Effector CD4-positive, alpha-beta T cell (primary cell): ENCODE data around the gene AP1M1.
A peak's percentile ranks its signal among the peaks of the same experiment; 100 is the strongest.

ENCODE experiments used
- DNase-seq: peaks from one replicate; pipeline ENCODE4 v3.0.0-alpha.2; 2020

AP1M1 gene

DNA sequence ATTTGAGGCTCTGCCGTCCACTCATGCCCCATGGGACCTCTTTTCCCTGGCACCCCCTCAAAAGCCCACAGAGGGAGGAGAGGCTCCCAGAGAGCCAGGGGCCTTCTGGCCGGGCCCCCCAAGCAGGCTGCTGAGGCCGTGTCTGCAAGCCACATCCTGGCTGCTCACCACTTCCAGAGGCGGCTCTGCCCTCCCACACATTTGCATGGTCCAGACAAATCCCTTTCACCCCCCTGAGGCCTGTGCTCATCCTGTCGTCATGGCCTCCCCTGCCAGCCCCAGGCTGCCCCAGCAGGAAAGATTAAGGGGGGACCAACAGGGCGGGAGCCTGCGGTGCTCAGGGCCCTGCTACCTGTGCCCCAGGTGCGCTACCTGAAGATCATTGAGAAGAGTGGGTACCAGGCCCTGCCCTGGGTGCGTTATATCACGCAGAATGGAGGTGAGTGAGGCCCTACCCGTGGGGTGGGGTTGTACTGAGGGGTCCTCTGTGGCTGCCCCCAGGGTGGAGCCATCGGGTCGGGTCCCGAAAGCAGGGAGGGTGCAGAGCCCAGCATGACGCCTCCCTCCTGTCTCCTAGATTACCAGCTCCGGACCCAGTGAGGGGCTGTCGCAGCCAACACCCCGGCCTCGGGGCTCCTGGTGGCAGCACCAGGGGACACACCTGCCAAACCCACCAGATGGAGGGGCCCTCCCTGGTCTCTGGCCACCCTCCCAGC is 36.3 kb downstream of the AP1M1 start:
- no peak for DNase-seq

DNA sequence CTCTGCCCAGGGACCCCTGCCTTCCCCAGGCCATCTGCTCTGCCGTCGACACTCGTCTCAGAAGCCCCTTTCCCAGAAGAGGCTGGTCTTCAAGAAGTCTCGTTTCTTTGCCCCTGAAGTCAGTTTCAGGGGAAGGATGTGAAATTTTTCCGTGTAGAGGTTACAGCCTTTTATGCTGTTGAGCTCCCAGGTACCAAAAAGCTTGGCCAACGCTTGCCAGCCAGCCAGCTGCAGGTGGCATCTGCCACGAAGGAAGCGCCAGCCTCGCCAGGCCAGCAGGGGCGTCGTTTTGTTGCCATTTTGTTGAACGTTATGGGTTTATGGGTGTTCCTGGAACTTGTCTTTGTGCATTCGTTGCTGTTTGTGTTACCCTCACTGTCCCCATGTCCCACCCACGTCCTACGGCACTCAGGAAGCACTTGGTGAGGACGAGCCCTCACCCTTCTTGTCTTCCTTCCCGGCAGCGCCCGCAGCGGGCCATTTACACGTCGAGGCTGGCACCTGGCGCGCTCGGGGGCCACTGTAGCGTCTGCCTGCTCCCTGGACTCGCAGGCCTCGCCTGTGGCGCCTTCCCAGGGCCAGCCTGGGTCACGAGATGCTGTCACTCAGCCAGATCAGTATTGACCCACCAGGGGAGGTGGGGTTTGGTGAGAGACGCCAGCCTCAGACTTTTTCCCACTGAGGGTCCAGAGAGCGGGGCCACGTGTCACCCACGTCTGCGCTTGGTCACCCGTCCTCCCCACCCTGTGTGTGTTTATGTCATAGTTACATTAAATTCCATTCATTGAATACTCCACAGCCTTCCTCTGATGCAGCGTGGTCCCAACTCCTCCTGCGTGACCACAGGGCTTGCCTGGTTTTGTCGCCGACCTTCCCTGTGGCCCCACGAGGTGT is 37.1 kb downstream of the AP1M1 start:
- DNase-seq = no peak

DNA sequence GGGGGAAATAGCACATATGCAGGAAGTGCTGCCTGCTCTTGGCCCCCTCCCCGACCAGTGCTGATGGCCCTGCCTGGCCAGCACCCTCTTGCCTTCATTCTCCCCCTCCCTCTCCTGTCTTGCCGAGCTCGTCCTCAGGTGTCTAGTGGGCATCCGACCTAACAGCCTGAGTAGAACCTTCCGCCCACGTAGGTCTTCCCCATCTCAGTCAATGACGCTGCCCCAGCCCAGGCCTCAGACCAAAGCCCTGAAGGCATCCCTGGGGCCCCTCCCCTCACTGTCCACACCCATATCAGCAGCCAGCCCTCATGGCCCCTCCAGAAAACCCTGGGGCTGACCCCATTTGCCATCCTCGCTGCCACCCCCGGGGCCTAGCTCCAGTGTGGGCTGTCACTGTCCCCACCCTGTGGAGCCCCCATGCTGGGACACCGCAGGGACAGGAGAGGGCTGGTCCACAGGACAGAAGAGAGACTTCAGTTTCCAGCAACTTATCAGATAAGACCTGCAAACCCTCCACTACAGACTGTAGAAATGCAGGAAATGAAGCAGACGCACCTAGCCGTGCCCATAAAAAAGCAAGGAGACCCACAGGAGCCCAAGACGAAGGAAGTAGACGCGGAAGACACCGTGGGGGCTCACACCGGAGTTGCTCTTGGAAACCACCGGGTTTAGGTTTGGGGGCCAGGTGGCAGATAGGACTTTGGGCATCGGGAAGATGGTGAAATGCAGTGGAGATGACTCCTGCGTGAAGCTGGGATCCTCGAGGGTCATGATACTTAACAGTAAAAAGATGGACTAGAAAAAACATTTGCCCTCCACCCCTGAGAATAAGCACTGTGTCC is 38.3 kb downstream of the AP1M1 start:
- DNase-seq = no peak

DNA sequence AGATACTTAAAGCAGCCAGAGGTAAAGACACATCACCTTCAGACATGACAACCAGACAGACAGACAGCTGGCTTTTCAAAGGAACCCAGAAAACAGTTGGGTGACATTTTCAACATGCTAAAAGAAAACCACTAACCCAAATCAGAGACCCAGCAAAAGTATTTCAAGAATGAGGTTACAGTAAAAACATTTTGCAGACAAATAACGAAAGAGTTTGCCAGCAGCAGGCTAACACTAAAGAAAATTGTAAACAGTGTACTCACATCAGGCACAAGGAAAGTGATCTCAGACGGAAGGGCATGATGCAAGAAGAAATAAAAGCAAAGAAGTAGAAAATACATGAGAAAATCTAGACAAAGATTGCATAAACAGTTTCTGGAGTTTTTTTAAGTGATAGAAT is 46.4 kb downstream of the AP1M1 start:
- DNase-seq = no peak

DNA sequence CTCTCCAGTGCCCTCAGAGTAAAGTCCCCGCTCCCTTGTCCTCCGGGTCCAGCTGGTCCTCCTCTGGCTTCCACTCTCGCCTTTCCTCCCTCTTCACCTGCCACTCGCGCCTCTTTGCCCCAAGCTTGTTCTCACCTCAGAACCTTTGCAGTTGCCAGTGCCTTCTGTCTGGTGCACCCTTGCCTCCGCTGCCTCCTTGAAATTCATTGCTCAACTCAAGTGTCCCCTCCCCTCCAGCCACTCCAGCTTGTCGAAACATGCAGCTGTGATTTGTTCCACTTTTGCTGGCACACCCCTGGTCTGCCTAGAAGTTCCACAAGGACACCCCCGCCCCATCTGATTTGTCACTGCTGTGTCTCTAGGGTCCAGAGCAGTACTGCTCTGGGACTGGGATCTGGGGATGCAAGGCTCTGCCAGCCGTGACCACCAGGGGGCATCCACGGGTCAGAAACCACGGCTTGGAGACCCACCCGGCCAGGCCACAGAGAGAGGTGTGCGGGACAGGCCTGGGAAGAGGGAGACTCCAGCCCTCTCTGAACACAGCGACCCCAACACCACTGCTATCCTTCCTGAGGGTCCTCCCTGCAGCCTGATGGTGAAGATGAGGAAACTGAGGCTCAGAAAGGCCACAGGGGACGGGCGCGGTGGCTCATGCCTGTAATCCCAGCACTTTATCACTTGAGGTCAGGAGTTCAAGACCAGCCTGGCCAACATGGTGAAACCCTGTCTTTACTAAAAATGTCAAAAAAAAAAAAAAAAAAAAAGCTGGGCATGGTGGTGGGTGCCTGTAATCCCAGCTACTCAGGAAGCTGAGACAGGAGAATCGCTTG is 49.9 kb downstream of the AP1M1 start:
- peak; percentile 81 for DNase-seq

DNA sequence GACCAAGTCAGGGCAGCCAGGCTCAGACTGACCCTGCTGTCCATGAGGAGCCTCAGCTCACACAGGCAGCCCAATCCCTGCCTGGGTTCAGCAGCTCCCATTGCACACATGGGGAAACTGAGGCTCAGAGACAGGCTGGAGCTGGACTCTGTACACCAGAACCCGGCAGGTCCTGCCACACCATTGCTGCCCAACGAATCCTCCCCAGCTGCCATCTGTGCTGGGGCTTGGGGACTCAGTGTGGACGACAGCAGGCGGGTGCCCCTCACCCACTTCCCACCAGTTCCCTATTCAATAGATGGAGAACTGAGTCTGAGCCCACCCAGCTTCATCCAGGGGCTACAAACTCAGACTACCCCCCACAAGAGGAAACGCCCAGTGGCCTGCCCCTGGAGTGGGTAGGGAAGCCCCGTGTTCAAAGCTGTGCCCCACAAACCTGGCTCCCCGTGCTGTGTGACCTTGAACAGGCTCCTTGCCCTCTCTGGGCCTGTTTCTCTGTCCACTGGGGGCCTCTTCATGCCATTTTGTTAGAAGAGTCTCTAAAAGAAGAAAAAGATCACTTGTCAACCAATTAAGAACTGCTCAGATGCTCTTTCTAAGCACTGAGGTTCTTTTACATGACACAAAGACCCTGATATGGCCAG is 50.8 kb downstream of the AP1M1 start:
- no peak for DNase-seq

DNA sequence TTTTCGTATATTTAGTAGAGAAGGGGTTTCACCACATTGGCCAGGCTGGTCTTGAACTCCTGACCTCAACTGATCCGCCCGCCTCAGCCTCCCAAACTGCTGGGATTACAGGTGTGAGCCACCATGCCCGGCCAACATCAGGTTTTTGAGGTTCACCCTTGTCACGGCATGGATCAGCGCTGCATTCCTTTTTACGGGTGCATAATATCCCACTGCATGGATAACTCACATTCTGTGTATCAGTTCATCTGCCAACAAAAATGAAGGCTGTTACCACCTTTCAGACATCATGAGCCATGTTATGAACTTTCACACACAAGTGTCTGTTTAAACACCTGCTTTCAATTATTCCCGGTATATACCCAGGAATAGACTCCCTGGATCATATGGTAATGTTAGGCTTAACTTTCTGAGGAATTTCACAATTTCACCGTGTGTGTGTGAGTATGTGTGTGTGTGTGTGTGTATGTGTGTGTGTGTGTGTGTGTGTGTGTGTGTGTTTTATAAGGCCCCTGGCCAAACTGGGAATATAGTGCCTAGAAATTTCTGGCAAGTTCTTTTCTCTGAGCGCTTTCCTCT is 52.2 kb downstream of the AP1M1 start:
- DNase-seq = no peak

DNA sequence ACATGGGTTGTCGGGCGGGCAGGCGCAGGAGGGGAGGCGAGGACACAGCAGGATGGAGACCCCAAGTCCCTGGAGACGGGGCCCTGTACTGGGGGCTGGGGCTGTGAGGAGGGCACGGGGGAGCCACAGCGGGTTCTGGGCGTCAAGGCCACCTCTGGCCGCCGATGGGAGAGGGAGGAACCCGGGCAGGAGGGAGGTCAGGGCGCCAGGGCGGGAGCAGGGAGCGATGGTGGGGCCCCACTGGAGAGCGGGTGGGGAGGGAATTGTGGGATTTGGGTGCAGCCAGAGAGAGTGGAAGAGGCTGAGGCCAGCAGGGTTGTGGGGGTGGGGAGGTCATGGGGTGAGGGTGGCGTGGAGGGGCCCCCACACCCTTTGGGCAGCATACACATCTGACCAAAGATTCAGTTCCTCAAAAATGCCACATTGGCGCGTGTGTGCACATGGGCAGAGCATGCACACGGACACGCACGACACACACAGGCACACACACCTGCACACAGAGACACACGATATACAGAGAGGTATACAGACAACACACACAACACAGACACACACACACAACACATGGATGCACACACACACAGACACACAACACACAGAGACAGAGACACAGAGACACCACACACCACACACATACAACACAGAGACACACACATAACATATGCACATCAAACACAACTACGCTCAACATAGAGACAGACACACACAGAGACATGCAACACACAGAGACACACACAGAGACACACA is 54.9 kb downstream of the AP1M1 start:
- DNase-seq = no peak

DNA sequence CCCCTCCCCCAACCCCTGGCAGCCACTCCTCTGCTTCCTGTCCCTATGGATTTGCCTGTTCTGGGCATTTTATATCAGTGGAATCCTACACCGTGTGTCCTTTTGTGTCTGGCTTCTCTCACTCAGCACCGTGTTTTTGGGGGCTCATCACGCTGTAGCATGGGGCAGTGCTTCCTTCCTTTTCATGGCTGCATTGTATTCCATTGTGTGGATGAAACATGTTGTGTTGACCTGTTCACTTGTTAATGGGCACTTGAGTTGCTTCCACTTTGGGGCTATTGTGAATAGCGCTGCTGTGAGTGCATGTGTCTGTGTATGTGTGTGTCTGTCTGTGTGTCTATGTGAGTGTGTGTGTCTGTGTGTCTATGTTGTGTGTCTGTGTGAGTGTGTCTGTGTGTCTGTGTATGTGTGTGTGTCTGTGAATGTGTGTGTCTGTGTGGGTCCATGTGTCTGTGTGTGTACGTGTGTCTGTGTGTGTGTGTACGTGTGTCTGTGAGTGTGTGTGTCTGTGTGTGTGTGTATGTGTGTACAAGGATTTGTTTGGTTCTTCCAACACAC is 57.2 kb downstream of the AP1M1 start:
- DNase-seq = no peak

DNA sequence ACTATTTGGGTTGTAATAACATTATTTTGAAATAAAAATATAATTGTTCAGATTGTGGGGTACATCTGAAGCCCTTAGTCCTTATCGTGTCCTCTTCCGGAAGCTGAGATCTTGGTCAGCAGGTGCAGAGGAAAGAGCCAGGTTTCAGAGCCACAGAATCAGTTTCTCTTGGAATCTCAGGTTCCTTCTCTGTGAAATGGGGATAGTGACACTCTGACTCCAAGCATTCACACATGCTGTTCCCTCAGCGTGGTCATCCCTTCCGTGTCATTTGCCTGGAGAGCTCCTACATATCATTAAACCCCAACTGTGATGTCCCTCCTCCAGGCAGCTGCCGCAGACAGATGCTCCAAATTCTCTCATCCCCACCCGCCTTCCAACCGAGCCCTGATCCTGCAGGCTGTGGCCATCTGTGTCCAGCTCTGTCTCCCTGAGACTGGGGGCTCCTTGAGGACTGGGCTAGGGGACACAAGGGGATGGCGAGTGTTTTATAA is 59.8 kb downstream of the AP1M1 start:
- DNase-seq = no peak

DNA sequence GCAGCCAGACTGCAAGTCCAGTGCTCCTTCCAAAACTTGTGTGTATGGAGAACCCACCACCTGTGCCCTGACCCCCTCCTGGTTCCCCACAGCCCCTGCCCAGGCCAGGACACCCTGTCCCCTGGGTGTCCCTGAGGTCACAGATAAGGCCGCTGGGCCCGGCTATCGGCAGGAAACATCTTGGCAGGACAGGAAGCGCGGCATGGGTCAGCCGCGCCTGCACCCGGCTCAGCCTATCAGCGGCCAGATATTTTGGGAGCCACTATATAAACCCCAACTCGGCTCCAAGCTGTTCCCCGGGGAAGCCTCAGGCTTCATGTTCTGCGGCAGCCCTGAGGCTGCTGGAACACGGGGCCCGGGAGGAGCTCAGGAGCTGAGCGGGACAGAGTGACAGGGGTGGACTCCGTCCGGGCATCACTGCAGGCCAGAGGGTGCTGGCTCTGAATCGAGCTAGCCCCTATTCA is 60.8 kb downstream of the AP1M1 start:
- no peak for DNase-seq

DNA sequence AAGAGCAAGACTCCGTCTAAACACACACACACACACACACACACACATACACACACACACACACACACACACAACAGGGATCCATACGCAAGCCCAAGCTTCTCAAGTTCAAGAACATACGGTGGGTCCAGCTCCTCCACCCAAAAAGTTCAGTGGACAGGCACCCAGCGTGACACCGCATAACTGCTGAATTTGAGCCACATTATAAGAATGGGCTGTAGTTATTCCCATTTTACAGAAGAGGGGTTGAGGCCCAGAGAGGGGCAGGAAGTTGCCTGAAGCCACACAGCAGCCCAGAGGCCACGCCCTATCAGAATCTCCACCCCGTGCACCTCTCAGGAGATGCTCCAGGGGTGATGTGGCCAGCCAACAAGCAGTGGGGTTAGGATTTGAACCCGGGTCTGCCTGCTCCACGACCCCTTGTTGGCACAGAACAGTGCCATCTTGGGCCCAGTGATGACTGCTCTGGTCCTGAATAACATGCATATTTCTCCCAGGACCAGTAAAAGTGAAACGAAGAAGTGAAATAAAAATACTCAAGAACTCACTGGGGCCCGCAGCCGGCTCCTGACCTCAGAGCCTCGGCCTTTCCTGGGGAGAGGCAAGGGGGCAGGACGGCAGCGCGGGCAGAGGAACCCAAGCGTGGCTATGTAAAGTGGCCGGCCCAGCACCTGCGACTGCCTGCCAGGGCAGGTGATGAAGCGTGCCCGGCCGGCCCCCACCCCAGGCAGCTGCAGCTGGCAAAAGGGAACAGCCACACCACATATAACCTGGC is 61.9 kb downstream of the AP1M1 start:
- DNase-seq = no peak

DNA sequence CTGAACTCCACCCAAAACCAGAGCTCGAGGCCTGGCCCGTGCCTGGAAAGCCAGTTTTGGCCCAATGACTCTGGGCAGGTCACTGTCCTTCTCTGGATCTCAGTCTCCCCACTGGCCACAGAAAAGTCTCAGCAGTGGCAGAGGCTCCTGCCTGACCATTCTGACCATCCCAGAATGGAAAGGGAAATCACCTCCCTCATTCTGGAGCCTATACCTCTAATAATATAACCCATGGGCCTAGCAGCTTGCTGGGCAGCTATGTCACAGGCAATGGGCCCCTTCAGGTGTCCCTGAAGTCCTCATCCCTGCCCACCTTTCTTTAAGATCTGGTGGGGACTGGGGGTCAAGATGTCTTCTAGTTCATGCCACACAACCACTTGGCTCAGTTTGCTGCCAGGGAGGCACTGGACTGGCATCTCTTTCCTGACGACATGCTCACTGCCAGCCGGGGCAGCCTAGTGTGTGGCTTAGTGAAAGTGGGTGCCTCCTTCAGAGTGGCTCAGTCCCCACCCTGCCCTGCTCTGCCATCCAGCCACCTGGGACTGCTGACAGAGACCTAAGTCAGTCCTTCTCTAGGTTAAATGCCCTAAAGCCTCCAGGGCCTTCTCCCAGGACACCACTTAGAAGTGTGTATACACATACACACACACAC is 62.6 kb downstream of the AP1M1 start:
- DNase-seq = no peak

DNA sequence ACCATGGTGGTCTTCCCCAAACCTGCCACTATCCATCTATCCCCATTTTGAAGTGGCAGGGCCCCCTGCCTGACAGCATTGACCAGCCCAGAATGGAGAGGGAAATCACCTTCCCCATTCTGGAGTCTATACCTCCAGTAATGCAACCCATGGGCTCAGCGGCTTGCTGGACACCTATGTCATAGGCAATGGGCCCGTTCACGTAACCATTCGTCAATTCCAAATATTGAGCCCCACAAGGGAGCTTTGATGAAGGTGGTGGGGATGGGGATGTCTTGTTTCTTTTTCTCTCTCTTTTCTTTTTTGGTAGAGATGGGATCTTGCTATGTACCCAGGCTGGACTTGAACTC is 63.1 kb downstream of the AP1M1 start:
- DNase-seq = no peak

DNA sequence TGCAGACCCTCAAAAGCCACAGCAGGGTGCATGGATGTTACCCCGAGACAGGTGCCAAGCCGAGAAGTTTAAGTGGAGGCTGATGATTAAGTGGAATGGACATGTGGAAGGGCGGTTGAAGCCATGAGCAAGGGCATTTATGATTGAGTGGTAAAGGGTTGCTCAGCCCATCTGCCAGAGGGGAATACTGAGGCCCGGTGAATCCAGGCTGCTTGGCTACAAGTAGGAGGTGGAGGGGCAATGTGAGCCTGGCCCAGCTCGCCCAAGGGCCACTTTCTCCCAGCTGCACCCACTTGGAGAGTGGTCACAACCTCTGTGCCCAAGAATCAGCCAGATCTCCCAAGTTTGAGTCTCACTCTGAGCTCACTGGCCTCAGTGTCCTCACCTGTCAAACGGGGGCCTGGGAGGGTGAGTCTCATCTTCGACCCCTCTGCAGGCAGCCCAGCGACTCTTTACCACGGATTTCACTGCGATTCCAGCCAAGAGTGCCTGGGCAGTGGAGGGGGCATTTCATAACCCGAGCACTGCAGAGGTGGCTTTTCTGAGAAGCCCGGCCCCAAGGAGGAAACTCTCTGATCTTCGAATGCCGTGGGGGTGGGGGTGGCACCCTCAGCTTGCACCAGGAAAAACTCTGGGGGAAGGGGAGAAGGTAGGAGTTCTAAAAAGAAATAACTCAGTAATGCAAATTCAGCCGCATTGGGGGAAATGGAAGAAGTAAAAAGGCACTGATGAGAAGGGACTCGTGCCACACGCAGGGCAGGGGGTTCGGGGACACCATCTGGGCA is 64.1 kb downstream of the AP1M1 start:
- DNase-seq = no peak

DNA sequence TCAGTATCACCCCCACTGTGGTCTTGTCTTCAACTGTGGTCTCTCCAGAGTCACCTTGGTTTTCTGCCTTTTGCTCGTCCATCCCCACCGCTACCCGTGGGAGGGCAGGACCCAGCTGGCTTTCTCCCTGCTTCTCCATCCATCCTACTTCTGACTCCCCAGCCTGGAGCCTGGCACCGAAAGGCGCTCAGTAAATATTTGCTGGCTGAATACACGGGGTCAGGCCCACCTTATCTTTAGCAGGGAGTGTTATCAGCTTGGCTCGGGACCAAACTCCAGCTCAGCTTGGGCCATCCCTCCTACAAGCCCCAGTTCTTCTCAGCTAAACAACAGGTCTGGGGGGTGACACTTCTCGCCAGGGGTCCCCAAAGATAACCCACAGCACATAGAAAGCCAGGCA is 64.9 kb downstream of the AP1M1 start:
- no peak for DNase-seq

DNA sequence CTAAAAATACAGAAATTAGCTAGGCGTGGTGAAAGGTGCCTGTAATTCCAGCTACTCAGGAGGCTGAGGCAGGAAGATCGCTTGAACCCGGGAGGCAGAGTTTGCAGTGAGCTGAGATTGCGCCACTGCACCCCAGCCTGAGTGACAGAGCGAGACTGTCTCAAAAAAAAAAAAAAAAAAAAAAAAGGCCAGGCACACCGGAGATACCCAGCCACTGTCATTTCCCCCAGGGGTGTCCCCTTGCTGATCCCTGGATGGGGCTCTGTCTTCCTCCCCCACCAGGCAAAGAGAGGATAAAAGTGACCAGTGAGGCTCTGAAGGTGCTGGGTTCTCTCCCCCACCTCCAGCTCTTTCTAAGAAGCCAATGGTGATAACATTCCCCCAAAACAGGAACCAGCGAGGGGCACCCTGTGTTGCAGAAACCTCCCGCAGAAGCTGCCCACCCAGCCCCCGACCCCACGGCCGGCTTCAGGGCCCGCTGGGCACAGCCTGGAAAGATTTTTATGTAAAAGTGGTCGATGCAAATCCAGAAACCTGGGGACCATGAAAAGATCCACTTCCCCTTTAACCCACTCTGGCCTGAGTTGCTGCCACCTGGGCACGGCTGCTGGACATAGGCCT is 65.5 kb downstream of the AP1M1 start:
- DNase-seq = no peak

DNA sequence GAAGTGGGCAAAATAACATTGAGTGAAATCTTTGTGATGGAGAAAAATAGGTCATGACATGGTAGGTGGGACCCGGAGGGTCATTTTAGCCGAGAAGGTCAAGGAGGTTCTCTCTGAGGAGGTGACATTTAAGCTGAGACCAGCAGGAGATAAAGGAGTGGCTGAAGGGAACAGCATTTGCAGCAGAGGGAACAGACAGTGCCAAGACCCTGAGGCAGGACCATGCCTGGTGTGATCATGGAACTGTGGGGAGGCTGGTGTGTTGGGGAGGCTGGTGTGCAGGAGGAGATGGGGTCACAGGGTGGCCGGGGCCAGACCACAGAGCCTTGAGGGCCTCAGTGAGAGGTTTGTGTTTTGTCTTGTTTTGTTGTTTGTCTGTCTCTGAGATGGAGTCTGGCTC is 67.5 kb downstream of the AP1M1 start:
- no peak for DNase-seq
